Esophagus squamous epithelium (tissue), 4 donors: ENCODE results near the gene C10orf120.

Experiments
- CTCF ChIP-seq, 6 experiments: fragments of 450-650 bp in 4 of 6; fragments of 200-600 bp in 2 of 6; sonication (generic) in 2 of 6; IDR thresholded peaks; one replicate each; pipeline ENCODE4 v1.5.1; 2016 to 2019; ENCODE audit warnings: antibody characterized with exemption in 6 of 6, mild to moderate bottlenecking in 4 of 6, moderate library complexity in 4 of 6
- POLR2A ChIP-seq, 4 donors: fragments of 450-650 bp; IDR thresholded peaks; one replicate each; pipeline ENCODE4 v1.6.1; 2017; ENCODE audit warnings: antibody characterized with exemption in 4 of 4, mild to moderate bottlenecking in 4 of 4, moderate library complexity in 3 of 4

- TF ChIP-seq CTCF (IDR thresholded peaks at IDR 0.05) (no peak), POLR2A (IDR thresholded peaks at IDR 0.05) (no peak)
Observed at GRCh38 chr10:122657255-122657654, 42.4 kb downstream of the C10orf120 start.
